Measurements from ENCODE around the gene F8A1. TPM values are rescaled to one million over a fixed set of nuclear protein-coding genes. Genes with fewer than 3 reads are reported as not detected.

F8A1 gene
- total RNA-seq, 1 donor from 2014 or later, result 0.47 TPM

Small RNA genes lying within 50 kb of the gene (small RNA-seq; reads per million reads assigned to genes)
- not detected for gene MIR1184-1

Other genes with a start within 250 kb of the F8A1 start
- not detected for gene CTAG2, start 232.8 kb upstream of the F8A1 start, total RNA-seq
- 1.4 TPM for gene GAB3, start 135.3 kb upstream of the F8A1 start, total RNA-seq
- gene DKC1, start 123.5 kb upstream of the F8A1 start, total RNA-seq, result 19.0 TPM
- gene MPP1, start 80.9 kb upstream of the F8A1 start, total RNA-seq, result 15.1 TPM
- gene SMIM9, start 51.7 kb upstream of the F8A1 start, total RNA-seq, result not detected
- 7.3 TPM for gene F8, start 136.4 kb downstream of the F8A1 start, total RNA-seq
- 31.4 TPM for gene FUNDC2, start 140.5 kb downstream of the F8A1 start, total RNA-seq
- gene CMC4, start 184.8 kb downstream of the F8A1 start, total RNA-seq, result 3.4 TPM
- 3.6 TPM for gene MTCP1, start 184.8 kb downstream of the F8A1 start, total RNA-seq
- gene BRCC3, start 185.2 kb downstream of the F8A1 start, total RNA-seq, result 15.6 TPM

Data from occipital lobe (tissue), 2 donors.